ENCODE results near the gene MPHOSPH9. TPM values are rescaled to one million over a fixed set of nuclear protein-coding genes. Genes with fewer than 3 reads are reported as not detected.

MPHOSPH9 gene
- total RNA-seq, 1 experiment from 2014 or later, result 47.5 TPM

GRCh38 chr12:123131291-123131832, 101.6 kb downstream of the MPHOSPH9 start:
- Mint-ChIP-seq H3K4me3 (no peak overlapping the region), H3K9me3 (peaks cover 8% of the 10 kb centered on the region), H3K36me3 (peaks cover 2% of the 10 kb centered on the region), H3K27ac (no peak overlapping the region; the same call in 1 of the 2 replicates), H3K27me3 (ENCODE audit: low read depth) (no peaks in the 10 kb centered on the region), H3K4me1 (peaks cover 7% of the 10 kb centered on the region)
- ChIA-PET POLR2A (no interaction called here), CTCF (interaction anchor here (0.6 to 0.9 kb wide), 3 partner anchors 12 to 179 kb away, joined by 3 to 4 read pairs (median 4); no protein-coding TSS in a partner anchor)
- TF ChIP-seq IRF2 (CRISPR knock-in tag; IDR thresholded peaks at IDR 0.05; ENCODE audit: borderline replicate concordance, low read depth) (no peak), ATF2 (CRISPR knock-in tag; IDR thresholded peaks at IDR 0.05; ENCODE audit: borderline replicate concordance, low read depth) (no peak), KAT7 (CRISPR knock-in tag; IDR thresholded peaks at IDR 0.05; ENCODE audit: borderline replicate concordance) (no peak), ZNF396 (CRISPR knock-in tag; IDR thresholded peaks at IDR 0.05; ENCODE audit: borderline replicate concordance) (no peak), NR1H2 (CRISPR knock-in tag; IDR thresholded peaks at IDR 0.05) (no peak), FOXP4 (CRISPR knock-in tag; IDR thresholded peaks at IDR 0.05) (no peak), E2F4 (CRISPR knock-in tag; IDR thresholded peaks at IDR 0.05; ENCODE audit: borderline replicate concordance, low read depth) (no peak)
- DNase-seq (ENCODE audit: low spot score), result no peak
- ATAC-seq, result no peak; the same call in none of the 2 replicates

- no peaks in the 10 kb centered on the region for H3K27me3 Mint-ChIP-seq (ENCODE audit: low read depth)
- ChIA-PET CTCF (interaction anchor here (0.6 kb wide), 1 partner anchor 712 kb away, joined by 6 read pairs; no protein-coding TSS in a partner anchor), POLR2A (no interaction called here)
- no peak for ATAC-seq
- H3K4me1 Mint-ChIP-seq, result peaks cover 7% of the 10 kb centered on the region
- no peak overlapping the region for H3K27ac Mint-ChIP-seq
- no peak overlapping the region for H3K4me3 Mint-ChIP-seq
- TF ChIP-seq TEAD1 (CRISPR knock-in tag; IDR thresholded peaks at IDR 0.05) (no peak), ZNF263 (CRISPR knock-in tag; IDR thresholded peaks at IDR 0.05; ENCODE audit: low read depth) (no peak), GABPB1 (CRISPR knock-in tag; IDR thresholded peaks at IDR 0.05) (no peak), STAT6 (CRISPR knock-in tag; conservative IDR thresholded peaks at IDR 0.05; ENCODE audit: low read depth) (no peak), ZBTB43 (CRISPR knock-in tag; IDR thresholded peaks at IDR 0.05) (no peak), HMGA2 (CRISPR knock-in tag; IDR thresholded peaks at IDR 0.05) (no peak)
- DNase-seq (ENCODE audit: low spot score), result no peak
- no peaks in the 10 kb centered on the region for H3K9me3 Mint-ChIP-seq
- H3K36me3 Mint-ChIP-seq, result no peaks in the 10 kb centered on the region
Measured at GRCh38 chr12:123129621-123130020, 103.3 kb downstream of the MPHOSPH9 start.

- ATAC-seq (no peak), DNase-seq (ENCODE audit: low spot score) (no peak)
- H3K9me3 Mint-ChIP-seq, result no peaks in the 10 kb centered on the region
- H3K27me3 Mint-ChIP-seq (ENCODE audit: low read depth), result no peaks in the 10 kb centered on the region
- ChIA-PET POLR2A (no interaction called here), CTCF (interaction anchor here (1.8 kb wide), 1 partner anchor 20 kb away, joined by 5 read pairs; no protein-coding TSS in a partner anchor)
- no peaks in the 10 kb centered on the region for H3K36me3 Mint-ChIP-seq
- no peak overlapping the region for H3K27ac Mint-ChIP-seq
- H3K4me1 Mint-ChIP-seq, result peaks cover 7% of the 10 kb centered on the region
- no peak overlapping the region for H3K4me3 Mint-ChIP-seq
- TF ChIP-seq SMAD3 (CRISPR knock-in tag; IDR thresholded peaks at IDR 0.05; ENCODE audit: borderline replicate concordance) (no peak), TP53 (CRISPR knock-in tag; IDR thresholded peaks at IDR 0.05) (no peak), AFF4 (CRISPR knock-in tag; IDR thresholded peaks at IDR 0.05; ENCODE audit: borderline replicate concordance) (no peak), EMX1 (CRISPR knock-in tag; IDR thresholded peaks at IDR 0.05) (no peak), GRHL2 (CRISPR knock-in tag; IDR thresholded peaks at IDR 0.05; ENCODE audit: insufficient replicate concordance, severe bottlenecking) (no peak), PRRX2 (CRISPR knock-in tag; IDR thresholded peaks at IDR 0.05) (no peak), FOXK1 (CRISPR knock-in tag; IDR thresholded peaks at IDR 0.05) (no peak)
Measured at GRCh38 chr12:123127182-123127495, 105.8 kb downstream of the MPHOSPH9 start.
